Measurements from ENCODE around the gene VAMP4. TPM values are rescaled to one million over a fixed set of nuclear protein-coding genes. Genes with fewer than 3 reads are reported as not detected.

Gene VAMP4
- total RNA-seq, 1 donor from 2014 or later = 4.3 TPM

DNA sequence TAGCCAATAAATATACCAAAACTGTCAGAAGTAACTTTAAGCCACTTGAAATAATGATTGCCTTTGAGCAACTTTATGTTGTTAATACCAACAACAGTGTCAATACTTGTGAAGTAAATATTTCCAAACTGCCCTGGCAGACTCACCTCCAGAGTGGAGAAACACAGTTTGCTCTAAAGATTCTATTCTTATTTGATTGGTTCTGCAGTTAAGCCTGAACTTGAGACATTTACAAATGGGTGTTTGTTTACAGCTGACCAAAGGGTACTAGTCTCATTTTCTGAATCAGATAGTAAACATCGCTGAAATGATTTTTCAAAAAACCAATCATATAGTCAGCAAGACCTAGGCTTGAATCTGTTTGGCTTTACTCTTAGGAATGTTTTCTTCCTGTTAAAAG, 88.1 kb downstream of the VAMP4 start:
- no peak for DNase-seq (ENCODE audit: low read depth, low spot score)

DNA sequence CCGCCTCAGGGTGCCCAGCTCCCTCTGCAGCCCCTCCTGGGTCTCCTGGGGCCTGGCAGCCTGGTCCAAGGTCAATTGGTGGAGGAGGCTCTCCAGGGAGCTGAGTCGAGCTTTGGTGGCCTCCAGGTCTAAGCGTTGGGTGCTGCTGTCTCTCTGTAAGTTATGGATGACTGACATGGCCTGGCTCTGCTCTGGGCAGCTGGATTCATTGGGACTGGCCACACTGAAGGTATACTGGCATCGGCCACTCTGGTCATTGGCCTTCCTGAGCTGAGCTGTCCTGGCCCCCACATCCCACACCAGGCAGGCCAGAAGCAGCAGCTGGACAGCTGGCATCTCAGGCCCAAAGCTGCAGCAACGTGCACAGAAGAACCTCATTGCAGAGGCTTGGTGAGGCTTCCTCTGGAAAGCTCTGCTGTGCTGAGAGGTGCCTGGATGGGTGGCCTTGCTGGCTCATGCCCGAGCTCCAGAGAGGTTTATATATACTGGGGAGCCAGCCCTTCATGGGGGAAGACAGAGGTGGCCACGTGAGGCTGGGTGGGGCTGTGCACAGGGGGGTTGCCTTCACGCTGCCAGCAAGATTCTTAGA, 89.5 kb downstream of the VAMP4 start, which contains the start of gene MYOC:
MYOC (minus strand) TSS at position 455 of the 589 bp plus-strand sequence; CDS start at position 378, 77 bp downstream.
- DNase-seq (ENCODE audit: low read depth, low spot score) = no peak

Other genes starting within 250 kb of the VAMP4 start
- gene MYOCOS, start 119.8 kb downstream of the VAMP4 start, total RNA-seq = 0.04 and 0.20 TPM in 2 replicates
- gene MYOC, start 89.4 kb downstream of the VAMP4 start, total RNA-seq = not detected in 2 replicates
- 28.6 and 45.7 TPM in 2 replicates for gene METTL13, start 39.6 kb upstream of the VAMP4 start, total RNA-seq
- gene DNM3, start 99.4 kb upstream of the VAMP4 start, total RNA-seq = 0.59 and 2.4 TPM in 2 replicates